IMR-90 (cell line): ENCODE results near the gene RNGTT. TPM values are rescaled to one million over a fixed set of nuclear protein-coding genes. Genes with fewer than 3 reads are reported as not detected.

Experiments used
- ATAC-seq: fragments of 200-7000 bp; cut with Tn5 transposase; 2 replicates; pipeline ENCODE4 v1.9.1; 2020; ENCODE audit warnings: low read depth, mild to moderate bottlenecking, moderate library complexity
- BruUV-seq: library from RNA; stranded (reverse); fragments of 400-500 nt; replicated peaks from 2 replicates; lab custom pipeline; 2021; lab: Mats Ljungman, UMichigan
- CTCF ChIA-PET: fragments of 300-600 bp; formaldehyde crosslinking; extraction: SDS; loops from one replicate; lab custom pipeline; 2021; ENCODE audit warnings: antibody characterized with exemption; lab: Yijun Ruan, JAX
- POLR2A ChIA-PET: fragments of 300-600 bp; sonication (Branson Sonifier 250); formaldehyde crosslinking; loops from one replicate; lab custom pipeline; 2022; ENCODE audit warnings: antibody characterized with exemption; ENCODE audit not compliant: unreplicated experiment; lab: Charles Lee
- DNase-seq: peaks from one replicate; pipeline ENCODE4 v3.0.0; 2013
- H2AFZ ChIP-seq: replicated peaks from 2 replicates; pipeline ENCODE3; 2013; ENCODE audit warnings: low read length, mild to moderate bottlenecking; ENCODE audit not compliant: poor library complexity
- H2AK5ac ChIP-seq: 2 replicates; pipeline ENCODE4 v1.6.1; 2013; ENCODE audit warnings: low read depth, low read length, inconsistent platforms
- H2AK9ac ChIP-seq: replicated peaks from 2 replicates; pipeline ENCODE3; 2013; ENCODE audit warnings: mild to moderate bottlenecking, low read depth, low read length, moderate library complexity; ENCODE audit not compliant: poor library complexity
- H2BK120ac ChIP-seq: 2 replicates; pipeline ENCODE4 v1.6.1; 2013; ENCODE audit warnings: low read depth, low read length, inconsistent platforms
- H2BK15ac ChIP-seq: 3 replicates; pipeline ENCODE4 v1.6.1; 2013; ENCODE audit warnings: low read depth, low read length, inconsistent platforms
- H2BK20ac ChIP-seq: 2 replicates; pipeline ENCODE4 v1.6.1; 2013; ENCODE audit warnings: low read depth, mild to moderate bottlenecking, inconsistent platforms, low read length, moderate library complexity
- H2BK5ac ChIP-seq: 2 replicates; pipeline ENCODE4 v1.6.1; 2013; ENCODE audit warnings: mild to moderate bottlenecking, low read depth, low read length, inconsistent platforms; ENCODE audit not compliant: poor library complexity, severe bottlenecking
- H3K14ac ChIP-seq: replicated peaks from 2 replicates; pipeline ENCODE4 v1.6.1; 2013; ENCODE audit warnings: low read depth, low read length, inconsistent platforms
- H3K18ac ChIP-seq: 2 replicates; pipeline ENCODE4 v1.6.1; 2013; ENCODE audit warnings: low read depth, low read length, control low read depth
- H3K23ac ChIP-seq: 2 replicates; pipeline ENCODE4 v1.6.1; 2013; ENCODE audit warnings: low read depth, low read length, inconsistent platforms
- H3K27ac ChIP-seq: 2 replicates; pipeline ENCODE4 v1.5.1; 2013; ENCODE audit warnings: mild to moderate bottlenecking, control low read depth, low read length; ENCODE audit not compliant: insufficient read depth
- H3K27me3 ChIP-seq: 2 replicates; pipeline ENCODE4 v1.6.1; 2013; ENCODE audit warnings: low read length; ENCODE audit not compliant: control insufficient read depth, insufficient read depth
- H3K36me3 ChIP-seq: 2 replicates; pipeline ENCODE4 v1.6.1; 2013; ENCODE audit warnings: low read length, mixed read lengths; ENCODE audit not compliant: control insufficient read depth, insufficient read depth
- H3K4ac ChIP-seq: 2 replicates; pipeline ENCODE4 v1.6.1; 2013; ENCODE audit warnings: low read depth, low read length, inconsistent platforms
- H3K4me1 ChIP-seq: 2 replicates; pipeline ENCODE4 v1.6.1; 2013; ENCODE audit warnings: low read length, mixed read lengths; ENCODE audit not compliant: control insufficient read depth, insufficient read depth
- H3K4me2 ChIP-seq: 2 replicates; pipeline ENCODE4 v1.6.1; 2013; ENCODE audit warnings: low read depth, mild to moderate bottlenecking, control low read depth, low read length, moderate library complexity
- H3K4me3 ChIP-seq: 2 replicates; pipeline ENCODE4 v1.5.1; 2013; ENCODE audit warnings: low read depth, mild to moderate bottlenecking, control low read depth, low read length, moderate library complexity; ENCODE audit not compliant: insufficient read depth
- H3K56ac ChIP-seq: 2 replicates; pipeline ENCODE4 v1.6.1; 2013; ENCODE audit warnings: low read length, inconsistent platforms; ENCODE audit not compliant: insufficient read depth; ENCODE audit errors: extremely low read depth
- H3K79me1 ChIP-seq, 2 experiments: 2 replicates each; pipeline ENCODE4 v1.6.1; 2013; ENCODE audit warnings: low read length in 2 of 2, inconsistent platforms in 1 of 2, low read depth in 1 of 2
- H3K9ac ChIP-seq: 2 replicates; pipeline ENCODE4 v1.6.1; 2013; ENCODE audit warnings: low read depth, low read length, control low read depth
- H3K9me1 ChIP-seq: 2 replicates; pipeline ENCODE4 v1.6.1; 2013; ENCODE audit warnings: low read length, inconsistent platforms; ENCODE audit not compliant: insufficient read depth
- H3K9me3 ChIP-seq: 2 replicates; pipeline ENCODE4 v1.6.1; 2013; ENCODE audit warnings: low read length; ENCODE audit not compliant: control insufficient read depth, insufficient read depth
- H4K20me1 ChIP-seq: 2 replicates; pipeline ENCODE4 v1.6.1; 2013; ENCODE audit warnings: low read length, inconsistent platforms; ENCODE audit not compliant: insufficient read depth
- H4K5ac ChIP-seq: 2 replicates; pipeline ENCODE4 v1.6.1; 2013; ENCODE audit warnings: mild to moderate bottlenecking, low read depth, low read length, control low read depth
- H4K8ac ChIP-seq, 2 experiments: 2 replicates each; pipeline ENCODE4 v1.6.1; 2013; ENCODE audit warnings: low read depth in 2 of 2, low read length in 2 of 2, control low read depth in 1 of 2, inconsistent platforms in 1 of 2
- H4K91ac ChIP-seq: 2 replicates; pipeline ENCODE4 v1.6.1; 2013; ENCODE audit warnings: low read depth, low read length, inconsistent platforms; ENCODE audit not compliant: insufficient read depth
- BHLHE40 ChIP-seq: fragments of 150-350 bp; IDR thresholded peaks from 2 replicates; pipeline ENCODE4 v1.6.1; 2016; ENCODE audit warnings: mild to moderate bottlenecking, low read depth, low read length
- CEBPB ChIP-seq: IDR thresholded peaks from 2 replicates; pipeline ENCODE4 v1.6.1; 2012; ENCODE audit warnings: low read depth, low read length, improper control_type of control experiment
- CHD1 ChIP-seq: IDR thresholded peaks from 2 replicates; pipeline ENCODE4 v1.6.1; 2012; ENCODE audit warnings: low read depth, low read length, improper control_type of control experiment
- FOS ChIP-seq: fragments of 150-350 bp; IDR thresholded peaks from 2 replicates; pipeline ENCODE4 v1.6.1; 2016; ENCODE audit warnings: low read depth, low read length
- MAFK ChIP-seq: IDR thresholded peaks from 2 replicates; pipeline ENCODE4 v1.6.1; 2012; ENCODE audit warnings: low read depth, low read length, improper control_type of control experiment
- MAZ ChIP-seq: IDR thresholded peaks from 2 replicates; pipeline ENCODE4 v1.6.1; 2012; ENCODE audit warnings: low read depth, mild to moderate bottlenecking, low read length, improper control_type of control experiment, moderate library complexity, borderline replicate concordance
- MXI1 ChIP-seq: IDR thresholded peaks from 2 replicates; pipeline ENCODE4 v1.6.1; 2012; ENCODE audit warnings: low read depth, mild to moderate bottlenecking, low read length, moderate library complexity, borderline replicate concordance
- NFE2L2 ChIP-seq: fragments of 150-350 bp; IDR thresholded peaks from 2 replicates; pipeline ENCODE4 v1.6.1; 2016; ENCODE audit warnings: low read depth, mild to moderate bottlenecking, low read length
- POLR2A ChIP-seq: IDR thresholded peaks from 2 replicates; pipeline ENCODE4 v1.6.1; 2012; ENCODE audit warnings: mild to moderate bottlenecking, low read depth, low read length
- RAD21 ChIP-seq: IDR thresholded peaks from 2 replicates; pipeline ENCODE4 v1.6.1; 2012; ENCODE audit warnings: low read length, improper control_type of control experiment
- RCOR1 ChIP-seq: IDR thresholded peaks from 2 replicates; pipeline ENCODE4 v1.6.1; 2012; ENCODE audit warnings: mild to moderate bottlenecking, low read length, improper control_type of control experiment; ENCODE audit not compliant: insufficient replicate concordance
- RFX5 ChIP-seq: IDR thresholded peaks from 2 replicates; pipeline ENCODE4 v1.8.0; 2012; ENCODE audit warnings: low read depth, mild to moderate bottlenecking, low read length, moderate library complexity
- SMC3 ChIP-seq: fragments of 150-350 bp; IDR thresholded peaks from 2 replicates; pipeline ENCODE4 v1.6.1; 2016; ENCODE audit warnings: low read depth, mild to moderate bottlenecking, antibody characterized with exemption, low read length, moderate library complexity
- WGBS, 2 experiments: methylation state at CpG; one replicate each; pipeline versions ENCODE4 v1.1.5 to v1.1.7; 2013; ENCODE audit warnings: missing lambda C conversion rate in 2 of 2; ENCODE audit not compliant: insufficient read length in 1 of 2; ENCODE audit errors: extremely low coverage in 2 of 2; 5-methylcytosine and 5-hydroxymethylcytosine counted together
- dilution Hi-C: fragments of 300-500 bp; cut with HindIII; formaldehyde crosslinking; loops from one replicate; pipeline ENCODE4 v1.14.3; 2018; ENCODE audit warnings: low sequenced_read_pairs; ENCODE audit not compliant: unreplicated experiment
- in situ Hi-C: fragments of 300-500 bp; cut with MboI; formaldehyde crosslinking; loops from 3 replicates; pipeline ENCODE4 v1.14.3; 2019; ENCODE audit warnings: low sequenced_read_pairs, inconsistent platforms, mixed read lengths
- intact Hi-C: fragments of 100-400 bp; cut with micrococcal nuclease; formaldehyde crosslinking; loops from 2 replicates; pipeline ENCODE4 v1.10.0; 2022
- polyA plus RNA-seq, 3 experiments: library from polyadenylated mRNA; depleted of rRNA; stranded (reverse); fragments of >200 nt; gene quantifications; 2 replicates each; pipeline ENCODE4 v1.2.3, GENCODE V29; 2012; ENCODE audit warnings: low replicate concordance in 1 of 3
- total RNA-seq: library from RNA; depleted of rRNA; stranded (reverse); fragments of >200 nt; gene quantifications from 2 replicates; pipeline ENCODE4 v1.2.3, GENCODE V29; 2012
- TF ChIP-seq, protein P1 (sequence below): fragments of 150-350 bp; IDR thresholded peaks from 2 replicates; pipeline ENCODE4 v1.6.1; 2016; ENCODE audit warnings: low read depth, mild to moderate bottlenecking, low read length, moderate library complexity, borderline replicate concordance
- TF ChIP-seq, protein P2 (sequence below): fragments of 150-350 bp; IDR thresholded peaks from 2 replicates; pipeline ENCODE4 v1.6.1; 2017; ENCODE audit warnings: mild to moderate bottlenecking, antibody characterized with exemption, low read length, low read depth
- TF ChIP-seq, protein P3 (sequence below): conservative IDR thresholded peaks from 2 replicates; pipeline ENCODE4 v1.5.1; 2012; ENCODE audit warnings: mild to moderate bottlenecking, low read depth, low read length, improper control_type of control experiment

Gene RNGTT
- total and polyA plus RNA-seq, 2 of the 4 experiments (the other 2 are of a cell fraction) = 5.4 to 21.7 TPM

DNA sequence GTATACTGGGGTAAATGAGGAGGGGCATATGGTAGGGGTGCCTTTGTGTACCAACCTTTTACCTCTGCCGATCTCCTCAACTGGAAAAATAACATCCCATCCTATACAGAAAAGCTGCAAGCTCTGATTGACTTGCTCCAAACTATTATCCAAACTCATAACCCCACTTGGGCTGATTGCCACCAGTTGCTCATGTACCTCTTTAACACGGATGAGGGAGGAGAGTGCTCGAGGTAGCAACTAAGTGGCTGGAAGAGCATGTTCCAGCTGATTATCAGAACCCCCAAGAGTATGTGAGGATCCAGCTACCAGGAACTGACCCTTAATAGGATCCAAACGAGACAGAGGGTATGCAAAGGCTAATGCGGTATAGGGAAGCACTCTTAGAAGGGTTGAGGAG lies 299.6 kb downstream of the RNGTT start:
- no peak overlapping the region for H2BK15ac ChIP-seq
- no peak overlapping the region for H2BK120ac ChIP-seq
- no peak overlapping the region for H3K27ac ChIP-seq
- no peak overlapping the region for H2BK5ac ChIP-seq
- no peak for ATAC-seq
- H4K5ac ChIP-seq = no peak overlapping the region
- H3K23ac ChIP-seq = no peak overlapping the region
- ChIA-PET POLR2A (no interaction called here), CTCF (no interaction called here)
- H3K56ac ChIP-seq = no peak overlapping the region
- in situ Hi-C loops (no loop called here), dilution Hi-C loops (no loop called here), intact Hi-C loops (no loop called here)
- H4K20me1 ChIP-seq = no peaks in the 10 kb centered on the region; the same call in 1 of the 2 replicates
- H3K79me1 ChIP-seq = peaks cover 0 to 3% of the 10 kb centered on the region in 2 experiments; a peak in 1 of 4 replicates
- 0 out of 2 replicates have a peak, but pooled peaks cover 2% of the 10 kb centered on the region for H3K36me3 ChIP-seq
- BruUV-seq = no TSS peak
- no peaks in the 10 kb centered on the region for H3K4me1 ChIP-seq
- H2AFZ ChIP-seq = no peak overlapping the region
- H4K8ac ChIP-seq = no peak overlapping the region
- no peak overlapping the region for H3K4me2 ChIP-seq
- no peaks in the 10 kb centered on the region for H3K9me1 ChIP-seq
- no peaks in the 10 kb centered on the region for H3K9me3 ChIP-seq
- no peaks in the 10 kb centered on the region for H3K27me3 ChIP-seq
- H3K14ac ChIP-seq = no peak overlapping the region
- TF ChIP-seq MXI1 (no peak), NFE2L2 (no peak), FOS (no peak), POLR2A (no peak), CEBPB (no peak), BHLHE40 (no peak), RCOR1 (no peak), SMC3 (no peak), RFX5 (no peak), MAZ (no peak), RAD21 (no peak), MAFK (no peak), CHD1 (no peak)
- TF ChIP-seq, protein P1, sequence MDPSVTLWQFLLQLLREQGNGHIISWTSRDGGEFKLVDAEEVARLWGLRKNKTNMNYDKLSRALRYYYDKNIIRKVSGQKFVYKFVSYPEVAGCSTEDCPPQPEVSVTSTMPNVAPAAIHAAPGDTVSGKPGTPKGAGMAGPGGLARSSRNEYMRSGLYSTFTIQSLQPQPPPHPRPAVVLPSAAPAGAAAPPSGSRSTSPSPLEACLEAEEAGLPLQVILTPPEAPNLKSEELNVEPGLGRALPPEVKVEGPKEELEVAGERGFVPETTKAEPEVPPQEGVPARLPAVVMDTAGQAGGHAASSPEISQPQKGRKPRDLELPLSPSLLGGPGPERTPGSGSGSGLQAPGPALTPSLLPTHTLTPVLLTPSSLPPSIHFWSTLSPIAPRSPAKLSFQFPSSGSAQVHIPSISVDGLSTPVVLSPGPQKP = no peak
- TF ChIP-seq, protein P2, sequence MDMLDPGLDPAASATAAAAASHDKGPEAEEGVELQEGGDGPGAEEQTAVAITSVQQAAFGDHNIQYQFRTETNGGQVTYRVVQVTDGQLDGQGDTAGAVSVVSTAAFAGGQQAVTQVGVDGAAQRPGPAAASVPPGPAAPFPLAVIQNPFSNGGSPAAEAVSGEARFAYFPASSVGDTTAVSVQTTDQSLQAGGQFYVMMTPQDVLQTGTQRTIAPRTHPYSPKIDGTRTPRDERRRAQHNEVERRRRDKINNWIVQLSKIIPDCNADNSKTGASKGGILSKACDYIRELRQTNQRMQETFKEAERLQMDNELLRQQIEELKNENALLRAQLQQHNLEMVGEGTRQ = no peak
- TF ChIP-seq, protein P3, sequence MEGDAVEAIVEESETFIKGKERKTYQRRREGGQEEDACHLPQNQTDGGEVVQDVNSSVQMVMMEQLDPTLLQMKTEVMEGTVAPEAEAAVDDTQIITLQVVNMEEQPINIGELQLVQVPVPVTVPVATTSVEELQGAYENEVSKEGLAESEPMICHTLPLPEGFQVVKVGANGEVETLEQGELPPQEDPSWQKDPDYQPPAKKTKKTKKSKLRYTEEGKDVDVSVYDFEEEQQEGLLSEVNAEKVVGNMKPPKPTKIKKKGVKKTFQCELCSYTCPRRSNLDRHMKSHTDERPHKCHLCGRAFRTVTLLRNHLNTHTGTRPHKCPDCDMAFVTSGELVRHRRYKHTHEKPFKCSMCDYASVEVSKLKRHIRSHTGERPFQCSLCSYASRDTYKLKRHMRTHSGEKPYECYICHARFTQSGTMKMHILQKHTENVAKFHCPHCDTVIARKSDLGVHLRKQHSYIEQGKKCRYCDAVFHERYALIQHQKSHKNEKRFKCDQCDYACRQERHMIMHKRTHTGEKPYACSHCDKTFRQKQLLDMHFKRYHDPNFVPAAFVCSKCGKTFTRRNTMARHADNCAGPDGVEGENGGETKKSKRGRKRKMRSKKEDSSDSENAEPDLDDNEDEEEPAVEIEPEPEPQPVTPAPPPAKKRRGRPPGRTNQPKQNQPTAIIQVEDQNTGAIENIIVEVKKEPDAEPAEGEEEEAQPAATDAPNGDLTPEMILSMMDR = no peak
- no peak overlapping the region for H2AK9ac ChIP-seq
- no CpG with 5 or more reads among the region's 5 CpGs for WGBS, 2 experiments
- H2BK20ac ChIP-seq = no peak overlapping the region
- H3K4ac ChIP-seq = no peak overlapping the region
- no peak overlapping the region for H4K91ac ChIP-seq
- no peak overlapping the region for H3K18ac ChIP-seq
- H3K4me3 ChIP-seq = no peak overlapping the region
- no peak overlapping the region for H3K9ac ChIP-seq
- no peak for DNase-seq
- no peak overlapping the region for H2AK5ac ChIP-seq
